ENCODE data around the gene PRDM11. TPM values are rescaled to one million over a fixed set of nuclear protein-coding genes. Genes with fewer than 3 reads are reported as not detected.
A peak's percentile ranks its signal among the peaks of the same experiment; 100 is the strongest.

The PRDM11 gene
- total RNA-seq = 10 to 100 TPM; 11.4 to 16.8 TPM
- polyA plus RNA-seq (ENCODE audit: insufficient read length in 2 of 2) = 10 to 100 TPM; 13.0 to 15.1 TPM
- long read RNA-seq, donor 1 = 0 reads
- long read RNA-seq, donor 2 = 0 reads
- long read RNA-seq, donor 3 = 0 reads
- long read RNA-seq, donor 4 = 0 reads

- DNase-seq (ENCODE audit: low read depth in 4 of 6, low spot score in 6 of 6) = peak in 3 of 6 donors; percentile 31 to 86 (median 83)
- Histone ChIP-seq H3K9me3 (ENCODE audit: control insufficient read depth, insufficient read depth, low read length) (no peaks in the 10 kb centered on the region), H3K27ac (ENCODE audit: low read depth, low read length) (peak within 1 kb of the TSS; percentile 96), H3K4me1 (ENCODE audit: control insufficient read depth, insufficient read depth, low read length) (peaks cover 27% of the 10 kb centered on the region), H3K27me3 (ENCODE audit: control insufficient read depth, insufficient read depth, low read length) (peaks cover 11% of the 10 kb centered on the region), H3K4me3 (ENCODE audit: low read depth, low read length) (peak within 1 kb of the TSS; percentile 75), H3K36me3 (ENCODE audit: control insufficient read depth, insufficient read depth, low read length) (no peaks in the 10 kb centered on the region)
- WGBS (ENCODE audit: insufficient coverage) = 0% methylated on average over 90 of the region's 93 CpGs
These were observed at the start of gene PRDM11 for GRCh38 chr11:45146072-45147016. TSS of gene PRDM11 (plus strand) at chr11:45146639. CDS start at chr11:45181767, 35,128 bp downstream.

- no peaks in the 10 kb centered on the region for H3K9me3 ChIP-seq (ENCODE audit: control insufficient read depth, insufficient read depth, low read length)
- H3K27ac ChIP-seq (ENCODE audit: low read depth, low read length) = no peak overlapping the region
- H3K27me3 ChIP-seq (ENCODE audit: control insufficient read depth, insufficient read depth, low read length) = peaks cover 5% of the 10 kb centered on the region
- DNase-seq (ENCODE audit: low read depth in 4 of 6, low spot score in 6 of 6) = peak in 3 of 6 donors; percentile 42 to 86 (median 67)
- no peak overlapping the region for H3K4me3 ChIP-seq (ENCODE audit: low read depth, low read length)
- 60% methylated on average over 5 of the region's 10 CpGs for WGBS (ENCODE audit: insufficient coverage)
- H3K36me3 ChIP-seq (ENCODE audit: control insufficient read depth, insufficient read depth, low read length) = no peaks in the 10 kb centered on the region
- peaks cover 18% of the 10 kb centered on the region for H3K4me1 ChIP-seq (ENCODE audit: control insufficient read depth, insufficient read depth, low read length)
These were observed 48.5 kb upstream of the PRDM11 start for GRCh38 chr11:45097721-45098493.

GRCh38 chr11:45098929-45099328, 47.5 kb upstream of the PRDM11 start:
- Histone ChIP-seq H3K9me3 (ENCODE audit: control insufficient read depth, insufficient read depth, low read length) (no peaks in the 10 kb centered on the region), H3K27me3 (ENCODE audit: control insufficient read depth, insufficient read depth, low read length) (peaks cover 5% of the 10 kb centered on the region), H3K4me1 (ENCODE audit: control insufficient read depth, insufficient read depth, low read length) (peaks cover 21% of the 10 kb centered on the region), H3K27ac (ENCODE audit: low read depth, low read length) (no peak overlapping the region), H3K4me3 (ENCODE audit: low read depth, low read length) (no peak overlapping the region), H3K36me3 (ENCODE audit: control insufficient read depth, insufficient read depth, low read length) (no peaks in the 10 kb centered on the region)
- 85% methylated on average over 4 of the region's 6 CpGs for WGBS (ENCODE audit: insufficient coverage)
- DNase-seq (ENCODE audit: low read depth in 4 of 6, low spot score in 6 of 6) = no peak

GRCh38 chr11:45100339-45100738, 46.1 kb upstream of the PRDM11 start:
- 25% methylated on average over 1 of the region's 2 CpGs for WGBS (ENCODE audit: insufficient coverage)

GRCh38 chr11:45102361-45102809, 44.1 kb upstream of the PRDM11 start:
- H3K27ac ChIP-seq (ENCODE audit: low read depth, low read length) = no peak overlapping the region
- peaks cover 5% of the 10 kb centered on the region for H3K27me3 ChIP-seq (ENCODE audit: control insufficient read depth, insufficient read depth, low read length)
- no peak overlapping the region for H3K4me3 ChIP-seq (ENCODE audit: low read depth, low read length)
- 63% methylated on average over 7 of the region's 8 CpGs for WGBS (ENCODE audit: insufficient coverage)
- no peaks in the 10 kb centered on the region for H3K36me3 ChIP-seq (ENCODE audit: control insufficient read depth, insufficient read depth, low read length)
- no peaks in the 10 kb centered on the region for H3K9me3 ChIP-seq (ENCODE audit: control insufficient read depth, insufficient read depth, low read length)
- DNase-seq (ENCODE audit: low read depth in 4 of 6, low spot score in 6 of 6) = no peak
- peaks cover 17% of the 10 kb centered on the region for H3K4me1 ChIP-seq (ENCODE audit: control insufficient read depth, insufficient read depth, low read length)

More at GRCh38 chr11:45100339-45100738, 46.1 kb upstream of the PRDM11 start:
- Histone ChIP-seq H3K4me1 (ENCODE audit: control insufficient read depth, insufficient read depth, low read length) (peaks cover 16% of the 10 kb centered on the region), H3K27ac (ENCODE audit: low read depth, low read length) (no peak overlapping the region), H3K4me3 (ENCODE audit: low read depth, low read length) (no peak overlapping the region), H3K9me3 (ENCODE audit: control insufficient read depth, insufficient read depth, low read length) (no peaks in the 10 kb centered on the region), H3K27me3 (ENCODE audit: control insufficient read depth, insufficient read depth, low read length) (peaks cover 5% of the 10 kb centered on the region), H3K36me3 (ENCODE audit: control insufficient read depth, insufficient read depth, low read length) (no peaks in the 10 kb centered on the region)
- peak in 1 of 6 donors; percentile 63 for DNase-seq (ENCODE audit: low read depth in 4 of 6, low spot score in 6 of 6)

GRCh38 chr11:45102810-45103621, 43.4 kb upstream of the PRDM11 start:
- H3K27ac ChIP-seq (ENCODE audit: low read depth, low read length) = no peak overlapping the region
- H3K4me1 ChIP-seq (ENCODE audit: control insufficient read depth, insufficient read depth, low read length) = peaks cover 17% of the 10 kb centered on the region
- peak in 5 of 6 donors; percentile 45 to 92 (median 57) for DNase-seq (ENCODE audit: low read depth in 4 of 6, low spot score in 6 of 6)
- peaks cover 5% of the 10 kb centered on the region for H3K27me3 ChIP-seq (ENCODE audit: control insufficient read depth, insufficient read depth, low read length)
- H3K36me3 ChIP-seq (ENCODE audit: control insufficient read depth, insufficient read depth, low read length) = no peaks in the 10 kb centered on the region
- 44% methylated on average over 4 of the region's 8 CpGs for WGBS (ENCODE audit: insufficient coverage)
- no peaks in the 10 kb centered on the region for H3K9me3 ChIP-seq (ENCODE audit: control insufficient read depth, insufficient read depth, low read length)
- no peak overlapping the region for H3K4me3 ChIP-seq (ENCODE audit: low read depth, low read length)

GRCh38 chr11:45104006-45104789, 42.2 kb upstream of the PRDM11 start:
- H3K27ac ChIP-seq (ENCODE audit: low read depth, low read length) = no peak overlapping the region
- WGBS (ENCODE audit: insufficient coverage) = 100% methylated on average over 3 of the region's 6 CpGs
- peaks cover 5% of the 10 kb centered on the region for H3K27me3 ChIP-seq (ENCODE audit: control insufficient read depth, insufficient read depth, low read length)
- H3K9me3 ChIP-seq (ENCODE audit: control insufficient read depth, insufficient read depth, low read length) = no peaks in the 10 kb centered on the region
- H3K36me3 ChIP-seq (ENCODE audit: control insufficient read depth, insufficient read depth, low read length) = no peaks in the 10 kb centered on the region
- H3K4me3 ChIP-seq (ENCODE audit: low read depth, low read length) = no peak overlapping the region
- peaks cover 17% of the 10 kb centered on the region for H3K4me1 ChIP-seq (ENCODE audit: control insufficient read depth, insufficient read depth, low read length)
- DNase-seq (ENCODE audit: low read depth in 4 of 6, low spot score in 6 of 6) = no peak

GRCh38 chr11:45104790-45105084, 41.7 kb upstream of the PRDM11 start:
- no peak overlapping the region for H3K4me3 ChIP-seq (ENCODE audit: low read depth, low read length)
- WGBS (ENCODE audit: insufficient coverage) = 76% methylated on average over 3 of the region's 4 CpGs
- no peak overlapping the region for H3K27ac ChIP-seq (ENCODE audit: low read depth, low read length)
- peaks cover 17% of the 10 kb centered on the region for H3K4me1 ChIP-seq (ENCODE audit: control insufficient read depth, insufficient read depth, low read length)
- no peaks in the 10 kb centered on the region for H3K36me3 ChIP-seq (ENCODE audit: control insufficient read depth, insufficient read depth, low read length)
- H3K27me3 ChIP-seq (ENCODE audit: control insufficient read depth, insufficient read depth, low read length) = peaks cover 5% of the 10 kb centered on the region
- no peaks in the 10 kb centered on the region for H3K9me3 ChIP-seq (ENCODE audit: control insufficient read depth, insufficient read depth, low read length)
- no peak for DNase-seq (ENCODE audit: low read depth in 4 of 6, low spot score in 6 of 6)

Measured in spinal cord (tissue), 10 donors.